Progenitor cell of endocrine pancreas (in vitro differentiated cells): ENCODE data around the gene AP2A2. TPM values are rescaled to one million over a fixed set of nuclear protein-coding genes. Genes with fewer than 3 reads are reported as not detected.

Experiments
- DNase-seq: peaks from one replicate; pipeline ENCODE4 v3.0.0; 2021; ENCODE audit warnings: low spot score; ENCODE audit not compliant: unreplicated experiment
- H3K27ac Mint-ChIP-seq: 2 replicates; pipeline ENCODE4 v1.8.0; 2021; ENCODE audit warnings: mild to moderate bottlenecking, moderate library complexity, mixed read lengths
- H3K27me3 Mint-ChIP-seq: 2 replicates; pipeline ENCODE4 v1.8.0; 2021; ENCODE audit warnings: mixed read lengths
- H3K36me3 Mint-ChIP-seq: 2 replicates; pipeline ENCODE4 v1.8.0; 2022; ENCODE audit warnings: mixed read lengths; ENCODE audit not compliant: insufficient read depth
- H3K4me1 Mint-ChIP-seq: 2 replicates; pipeline ENCODE4 v1.8.0; 2021; ENCODE audit warnings: low read depth, mixed read lengths
- H3K4me3 Mint-ChIP-seq: 2 replicates; pipeline ENCODE4 v1.8.0; 2021; ENCODE audit warnings: low read depth, mild to moderate bottlenecking, moderate library complexity, mixed read lengths
- H3K9me3 Mint-ChIP-seq: 2 replicates; pipeline ENCODE4 v1.8.0; 2021; ENCODE audit warnings: low read depth, mixed read lengths
- CTCF ChIP-seq: fragments of 200-600 bp; sonication (generic); IDR thresholded peaks from one replicate; pipeline ENCODE4 v1.5.0; 2021; ENCODE audit warnings: antibody characterized with exemption, mild to moderate bottlenecking; ENCODE audit not compliant: unreplicated experiment
- total RNA-seq: library from RNA; stranded (reverse); gene quantifications from 2 replicates; pipeline ENCODE4 v1.2.1, GENCODE V29; 2021

Gene AP2A2
- total RNA-seq, 1 donor from 2014 or later: 88.8 TPM

- H3K9me3 Mint-ChIP-seq: no peaks in the 10 kb centered on the region
- H3K4me1 Mint-ChIP-seq: no peaks in the 10 kb centered on the region
- DNase-seq: no peak
- no peak overlapping the region for H3K4me3 Mint-ChIP-seq
- peaks cover 6% of the 10 kb centered on the region for H3K36me3 Mint-ChIP-seq
- no peaks in the 10 kb centered on the region for H3K27me3 Mint-ChIP-seq
- no peak for TF ChIP-seq CTCF
- no peak overlapping the region for H3K27ac Mint-ChIP-seq
Measured at GRCh38 chr11:889257-889656, 36.4 kb upstream of the AP2A2 start.

GRCh38 chr11:889687-890475, 35.8 kb upstream of the AP2A2 start:
- Mint-ChIP-seq H3K4me1 (no peaks in the 10 kb centered on the region), H3K36me3 (peaks cover 6% of the 10 kb centered on the region), H3K4me3 (no peak overlapping the region), H3K27me3 (no peaks in the 10 kb centered on the region), H3K27ac (no peak overlapping the region), H3K9me3 (no peaks in the 10 kb centered on the region)
- TF ChIP-seq CTCF: no peak
- no peak for DNase-seq

DNA sequence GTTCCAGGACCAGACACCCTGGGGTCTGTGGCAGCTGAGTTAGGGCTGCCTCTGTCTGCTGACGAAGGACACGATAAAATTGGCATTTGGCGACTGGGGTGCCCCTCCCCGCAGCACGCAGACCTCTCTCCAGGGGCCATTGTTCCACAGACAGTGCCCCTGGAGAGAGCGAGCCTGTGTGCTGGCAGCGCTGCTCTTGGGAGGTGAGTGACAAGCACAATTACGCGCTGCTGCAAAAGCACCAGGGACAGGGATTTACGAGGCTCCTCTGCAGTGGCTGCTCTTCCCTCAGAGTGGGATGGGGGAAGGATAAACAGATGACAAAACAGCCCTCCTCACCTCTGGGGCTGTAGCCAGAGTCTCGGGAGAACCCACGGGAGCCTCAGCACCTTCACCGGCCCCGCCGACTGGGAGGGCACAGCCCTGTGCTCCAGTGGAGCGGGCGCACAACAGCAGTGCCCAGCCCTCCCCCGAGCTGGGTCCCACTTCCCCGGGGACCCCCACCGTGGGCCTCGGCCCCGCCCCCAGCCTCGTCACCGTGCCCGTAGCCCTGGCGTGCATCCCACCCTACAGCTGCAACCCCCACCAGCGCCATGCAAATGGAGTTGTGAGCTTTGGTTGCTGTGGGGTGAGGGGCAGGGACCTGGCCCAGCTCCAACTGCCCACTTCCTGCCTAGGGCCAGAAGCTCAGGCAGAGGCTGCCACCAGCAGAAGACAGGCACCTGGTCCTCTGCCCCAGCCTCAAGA, 34.7 kb upstream of the AP2A2 start:
- DNase-seq: no peak
- Mint-ChIP-seq H3K9me3 (no peaks in the 10 kb centered on the region), H3K4me1 (no peaks in the 10 kb centered on the region)

GRCh38 chr11:893008-893654, 32.5 kb upstream of the AP2A2 start:
- H3K4me1 Mint-ChIP-seq: no peaks in the 10 kb centered on the region

More for the DNA sequence above, 34.7 kb upstream of the AP2A2 start:
- peaks cover 4% of the 10 kb centered on the region for H3K36me3 Mint-ChIP-seq
- no peak for TF ChIP-seq CTCF
- H3K27ac Mint-ChIP-seq: no peak overlapping the region
- H3K27me3 Mint-ChIP-seq: no peaks in the 10 kb centered on the region
- no peak overlapping the region for H3K4me3 Mint-ChIP-seq

More at GRCh38 chr11:893008-893654, 32.5 kb upstream of the AP2A2 start:
- Mint-ChIP-seq H3K36me3 (no peaks in the 10 kb centered on the region), H3K4me3 (no peak overlapping the region), H3K9me3 (no peaks in the 10 kb centered on the region), H3K27me3 (no peaks in the 10 kb centered on the region), H3K27ac (no peak overlapping the region)
- DNase-seq: no peak
- TF ChIP-seq CTCF: no peak
